WERI-Rb-1 (cell line): Measurements from ENCODE around the gene RERE.

ENCODE experiments used
- DNase-seq: peaks from one replicate; pipeline ENCODE4 v3.0.0-alpha.2; 2020
- H3K27ac ChIP-seq: fragments of 250-450 bp; sonication (Bioruptor Pico); 2 replicates; pipeline ENCODE4 v1.5.1; 2020; ENCODE audit warnings: mild to moderate bottlenecking, moderate library complexity
- H3K27me3 ChIP-seq: fragments of 250-450 bp; sonication (Bioruptor Pico); 2 replicates; pipeline ENCODE4 v1.5.1; 2021; ENCODE audit warnings: mild to moderate bottlenecking, low read depth, moderate library complexity; ENCODE audit not compliant: insufficient read depth, severe bottlenecking
- H3K36me3 ChIP-seq: fragments of 250-450 bp; sonication (Bioruptor Pico); 2 replicates; pipeline ENCODE4 v1.5.1; 2020; ENCODE audit warnings: mild to moderate bottlenecking, moderate library complexity
- H3K4me3 ChIP-seq: 2 replicates; pipeline ENCODE4 v1.5.1; 2011; ENCODE audit warnings: low read depth, mild to moderate bottlenecking, control low read depth, low read length
- H3K9me3 ChIP-seq: fragments of 250-450 bp; sonication (Bioruptor Pico); 2 replicates; pipeline ENCODE4 v1.5.1; 2021; ENCODE audit warnings: mild to moderate bottlenecking, moderate library complexity; ENCODE audit not compliant: severe bottlenecking
- TF ChIP-seq, protein P1 (sequence below): IDR thresholded peaks from 2 replicates; pipeline ENCODE4 v1.5.1; 2011; ENCODE audit warnings: low read depth, mild to moderate bottlenecking, control low read depth, inconsistent platforms, low read length

The RERE gene

DNA sequence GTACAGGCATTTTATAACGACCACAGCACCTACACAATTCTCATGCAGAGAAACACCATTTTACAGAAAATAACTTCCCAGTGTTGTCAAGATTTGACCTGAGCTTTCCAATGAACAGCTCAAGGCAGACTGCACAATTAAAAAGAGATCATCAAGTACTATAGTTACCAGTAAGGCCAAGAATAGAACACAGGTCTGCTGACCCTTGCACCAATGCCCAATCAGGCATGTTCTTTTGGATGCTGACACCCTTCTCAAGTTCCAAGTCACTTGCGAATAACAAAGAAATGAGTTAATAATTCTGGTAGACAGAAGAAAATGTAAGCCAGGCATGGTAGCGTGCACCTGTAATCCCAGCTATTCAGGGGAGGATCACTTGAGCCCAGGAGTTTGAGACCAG lies 397.6 kb downstream of the RERE start:
- no peak for DNase-seq
- Histone ChIP-seq H3K27me3 (no peaks in the 10 kb centered on the region), H3K27ac (no peak overlapping the region), H3K4me3 (no peak overlapping the region), H3K36me3 (peaks cover 72% of the 10 kb centered on the region), H3K9me3 (no peaks in the 10 kb centered on the region)
- TF ChIP-seq, protein P1, sequence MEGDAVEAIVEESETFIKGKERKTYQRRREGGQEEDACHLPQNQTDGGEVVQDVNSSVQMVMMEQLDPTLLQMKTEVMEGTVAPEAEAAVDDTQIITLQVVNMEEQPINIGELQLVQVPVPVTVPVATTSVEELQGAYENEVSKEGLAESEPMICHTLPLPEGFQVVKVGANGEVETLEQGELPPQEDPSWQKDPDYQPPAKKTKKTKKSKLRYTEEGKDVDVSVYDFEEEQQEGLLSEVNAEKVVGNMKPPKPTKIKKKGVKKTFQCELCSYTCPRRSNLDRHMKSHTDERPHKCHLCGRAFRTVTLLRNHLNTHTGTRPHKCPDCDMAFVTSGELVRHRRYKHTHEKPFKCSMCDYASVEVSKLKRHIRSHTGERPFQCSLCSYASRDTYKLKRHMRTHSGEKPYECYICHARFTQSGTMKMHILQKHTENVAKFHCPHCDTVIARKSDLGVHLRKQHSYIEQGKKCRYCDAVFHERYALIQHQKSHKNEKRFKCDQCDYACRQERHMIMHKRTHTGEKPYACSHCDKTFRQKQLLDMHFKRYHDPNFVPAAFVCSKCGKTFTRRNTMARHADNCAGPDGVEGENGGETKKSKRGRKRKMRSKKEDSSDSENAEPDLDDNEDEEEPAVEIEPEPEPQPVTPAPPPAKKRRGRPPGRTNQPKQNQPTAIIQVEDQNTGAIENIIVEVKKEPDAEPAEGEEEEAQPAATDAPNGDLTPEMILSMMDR, result no peak

GRCh38 chr1:8419172-8419571 lies 398.3 kb downstream of the RERE start:
- no peak for DNase-seq
- no peaks in the 10 kb centered on the region for H3K27me3 ChIP-seq
- H3K9me3 ChIP-seq, result no peaks in the 10 kb centered on the region
- TF ChIP-seq, protein P1, result no peak
- no peak overlapping the region for H3K4me3 ChIP-seq
- H3K27ac ChIP-seq, result no peak overlapping the region
- peaks cover 79% of the 10 kb centered on the region for H3K36me3 ChIP-seq

DNA sequence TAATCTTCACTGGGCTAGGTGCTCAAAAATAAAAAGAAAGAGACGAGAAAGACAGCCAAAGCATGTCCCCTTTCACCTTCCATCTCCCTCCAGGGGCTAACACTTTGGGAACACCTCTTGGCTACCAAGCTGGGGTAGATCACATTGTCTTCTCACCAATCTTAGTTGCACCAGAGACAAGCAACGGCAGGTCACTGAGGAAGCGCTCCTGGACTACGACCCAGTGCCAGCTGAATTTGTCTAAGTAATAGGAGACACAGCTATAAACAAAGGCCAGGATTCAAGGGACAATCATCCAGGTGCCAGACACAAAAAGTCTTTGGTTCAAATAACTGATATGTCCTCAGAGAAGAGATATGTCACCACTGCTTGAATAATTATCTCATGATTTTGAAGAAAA lies 399.1 kb downstream of the RERE start:
- Histone ChIP-seq H3K36me3 (peaks cover 88% of the 10 kb centered on the region), H3K9me3 (no peaks in the 10 kb centered on the region), H3K4me3 (no peak overlapping the region), H3K27me3 (no peaks in the 10 kb centered on the region), H3K27ac (no peak overlapping the region)
- TF ChIP-seq, protein P1, result no peak
- DNase-seq, result no peak

- Histone ChIP-seq H3K27me3 (no peaks in the 10 kb centered on the region), H3K27ac (no peak overlapping the region), H3K4me3 (no peak overlapping the region), H3K9me3 (no peaks in the 10 kb centered on the region), H3K36me3 (peaks cover 94% of the 10 kb centered on the region)
- no peak for DNase-seq
- TF ChIP-seq, protein P1, result no peak
Observed at GRCh38 chr1:8417625-8418024, 399.8 kb downstream of the RERE start.

GRCh38 chr1:8416881-8417280 lies 400.6 kb downstream of the RERE start:
- Histone ChIP-seq H3K9me3 (no peaks in the 10 kb centered on the region), H3K27ac (no peak overlapping the region), H3K4me3 (no peak overlapping the region), H3K36me3 (peaks cover 95% of the 10 kb centered on the region), H3K27me3 (no peaks in the 10 kb centered on the region)
- no peak for DNase-seq
- TF ChIP-seq, protein P1, result no peak

DNA sequence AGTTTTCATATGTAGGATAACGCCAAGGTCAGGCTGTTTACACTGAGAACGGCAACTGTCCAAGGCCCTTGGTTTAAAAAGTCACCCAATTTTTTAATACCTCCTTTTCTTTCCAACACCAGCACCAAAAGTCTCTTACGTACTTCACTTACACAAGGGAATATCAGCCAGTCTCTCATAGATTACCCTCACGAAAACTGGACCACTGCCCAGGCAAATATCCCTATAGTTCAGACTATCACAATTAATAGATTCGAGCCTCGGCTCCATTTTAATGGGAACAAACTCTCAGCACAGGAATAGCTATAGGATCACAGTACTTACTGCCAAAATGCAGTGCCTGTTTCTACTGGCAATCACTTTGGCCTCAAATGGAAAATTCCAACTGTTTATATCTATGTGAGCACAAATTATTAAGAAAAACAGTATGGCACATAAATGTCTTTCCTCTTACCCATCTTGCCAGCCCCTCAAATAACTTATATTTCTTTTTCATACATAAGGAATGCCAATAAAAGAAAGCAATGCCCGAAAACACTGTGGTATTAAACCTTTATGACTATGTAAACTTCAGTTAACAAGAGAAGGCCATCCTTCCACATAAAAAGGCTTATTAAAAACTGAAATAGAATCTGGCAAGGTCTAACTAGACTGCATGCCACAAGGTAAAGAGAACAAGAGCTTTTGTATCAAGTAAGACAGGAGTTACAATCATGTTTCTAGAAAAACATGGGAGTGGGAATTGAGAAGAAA lies 401.7 kb downstream of the RERE start:
- Histone ChIP-seq H3K36me3 (peaks cover 90% of the 10 kb centered on the region), H3K27ac (no peak overlapping the region), H3K9me3 (no peaks in the 10 kb centered on the region), H3K27me3 (no peaks in the 10 kb centered on the region), H3K4me3 (no peak overlapping the region)
- no peak for DNase-seq
- TF ChIP-seq, protein P1, result no peak
